CD4-positive, alpha-beta T cell treated with Interleukin-4 for 4 hours (primary cell): Measurements from ENCODE around the gene ABCA1.
"Not testable (repeated sequence)": the region's sequence is repeated elsewhere in the genome, so short reads cannot be mapped to it uniquely, and the experiment has no call there.

ENCODE experiments used
- DNase-seq: peaks from one replicate; pipeline ENCODE4 v3.0.0-alpha.2; 2020

ABCA1 gene, protein sequence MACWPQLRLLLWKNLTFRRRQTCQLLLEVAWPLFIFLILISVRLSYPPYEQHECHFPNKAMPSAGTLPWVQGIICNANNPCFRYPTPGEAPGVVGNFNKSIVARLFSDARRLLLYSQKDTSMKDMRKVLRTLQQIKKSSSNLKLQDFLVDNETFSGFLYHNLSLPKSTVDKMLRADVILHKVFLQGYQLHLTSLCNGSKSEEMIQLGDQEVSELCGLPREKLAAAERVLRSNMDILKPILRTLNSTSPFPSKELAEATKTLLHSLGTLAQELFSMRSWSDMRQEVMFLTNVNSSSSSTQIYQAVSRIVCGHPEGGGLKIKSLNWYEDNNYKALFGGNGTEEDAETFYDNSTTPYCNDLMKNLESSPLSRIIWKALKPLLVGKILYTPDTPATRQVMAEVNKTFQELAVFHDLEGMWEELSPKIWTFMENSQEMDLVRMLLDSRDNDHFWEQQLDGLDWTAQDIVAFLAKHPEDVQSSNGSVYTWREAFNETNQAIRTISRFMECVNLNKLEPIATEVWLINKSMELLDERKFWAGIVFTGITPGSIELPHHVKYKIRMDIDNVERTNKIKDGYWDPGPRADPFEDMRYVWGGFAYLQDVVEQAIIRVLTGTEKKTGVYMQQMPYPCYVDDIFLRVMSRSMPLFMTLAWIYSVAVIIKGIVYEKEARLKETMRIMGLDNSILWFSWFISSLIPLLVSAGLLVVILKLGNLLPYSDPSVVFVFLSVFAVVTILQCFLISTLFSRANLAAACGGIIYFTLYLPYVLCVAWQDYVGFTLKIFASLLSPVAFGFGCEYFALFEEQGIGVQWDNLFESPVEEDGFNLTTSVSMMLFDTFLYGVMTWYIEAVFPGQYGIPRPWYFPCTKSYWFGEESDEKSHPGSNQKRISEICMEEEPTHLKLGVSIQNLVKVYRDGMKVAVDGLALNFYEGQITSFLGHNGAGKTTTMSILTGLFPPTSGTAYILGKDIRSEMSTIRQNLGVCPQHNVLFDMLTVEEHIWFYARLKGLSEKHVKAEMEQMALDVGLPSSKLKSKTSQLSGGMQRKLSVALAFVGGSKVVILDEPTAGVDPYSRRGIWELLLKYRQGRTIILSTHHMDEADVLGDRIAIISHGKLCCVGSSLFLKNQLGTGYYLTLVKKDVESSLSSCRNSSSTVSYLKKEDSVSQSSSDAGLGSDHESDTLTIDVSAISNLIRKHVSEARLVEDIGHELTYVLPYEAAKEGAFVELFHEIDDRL (N-terminal part only)

DNA sequence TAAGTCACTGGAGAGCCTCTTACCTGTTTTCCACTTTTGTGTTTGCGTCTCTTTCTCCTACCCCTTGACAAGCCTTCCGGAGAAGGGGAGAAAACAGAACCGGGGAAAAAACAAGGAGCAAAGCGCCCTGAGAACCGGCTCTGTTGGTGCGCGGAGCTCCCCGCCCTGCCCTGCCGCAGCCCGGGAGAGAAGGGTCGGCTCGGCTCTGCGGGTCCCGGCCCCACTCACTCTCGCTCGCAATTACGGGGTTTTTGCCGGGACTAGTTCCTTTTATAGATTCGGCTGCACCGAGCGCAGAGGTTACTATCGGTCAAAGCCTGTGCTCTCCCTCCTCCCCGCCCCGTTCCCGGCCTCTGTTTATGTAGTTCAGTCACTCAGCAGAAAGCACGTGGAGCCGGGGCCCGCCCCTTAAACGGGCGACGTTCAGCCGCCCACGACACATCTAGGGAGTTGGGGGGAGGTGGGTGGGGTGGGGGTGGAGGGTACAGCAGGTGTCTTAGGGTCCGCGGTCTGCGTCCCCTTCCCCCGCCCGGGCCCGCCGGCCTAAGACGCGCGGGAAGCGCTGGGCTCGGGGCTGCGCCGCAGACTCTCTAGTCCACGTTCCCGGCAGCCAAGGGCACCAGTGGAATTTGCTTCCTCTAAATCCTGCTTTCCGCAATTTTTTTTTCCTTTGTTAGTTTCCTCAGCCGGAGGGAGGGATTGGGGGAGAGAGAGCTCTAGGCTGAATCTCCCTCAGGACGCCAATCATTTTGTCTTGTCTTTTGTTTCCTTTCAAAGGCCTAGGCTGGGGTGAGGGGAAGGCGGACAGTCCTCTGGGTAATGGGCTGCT lies at the start of gene ABCA1:
Gene ABCA1 (minus strand): TSS at position 244 of the 829 bp plus-strand sequence. CDS start 24,476 bp downstream, outside the sequence.
- peak; percentile 62 for DNase-seq

DNA sequence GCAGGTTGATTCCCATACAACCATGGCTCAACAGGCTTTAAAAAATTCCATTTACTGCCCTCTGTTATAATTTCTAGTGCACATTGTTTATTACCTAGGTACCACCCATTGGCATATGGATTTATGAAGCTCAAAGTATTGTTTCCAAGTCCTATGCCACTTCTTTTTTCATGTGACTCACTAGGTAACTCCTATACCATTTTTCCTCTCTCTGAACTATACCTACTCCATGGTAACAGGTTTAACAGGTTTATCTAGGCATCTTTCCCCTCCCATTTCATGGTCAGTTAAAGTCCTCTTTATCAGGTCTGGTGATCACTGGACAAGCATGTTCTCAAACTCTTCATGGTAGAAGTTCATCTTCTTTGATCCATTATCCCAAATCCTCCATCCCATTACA lies 49.6 kb upstream of the ABCA1 start:
- DNase-seq, result no peak

DNA sequence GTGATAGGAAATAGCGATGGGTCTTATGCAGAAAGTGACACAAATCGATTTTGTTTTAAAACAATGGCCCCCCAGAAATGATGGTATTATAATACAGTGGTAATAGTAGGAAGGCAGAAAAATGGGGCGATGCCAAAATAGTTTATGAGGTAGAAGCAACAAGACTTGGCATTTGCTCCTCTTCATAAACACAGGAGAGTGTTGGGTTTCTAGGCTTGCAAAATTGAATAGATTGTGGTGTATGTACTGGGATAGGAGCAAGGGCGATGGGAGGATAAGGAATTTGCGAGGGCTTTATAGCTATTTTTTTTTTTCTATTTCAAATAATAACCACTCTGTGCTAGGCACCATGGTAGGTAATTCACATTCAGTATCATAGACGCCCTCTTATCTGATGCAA lies 49.2 kb upstream of the ABCA1 start:
- no peak for DNase-seq

DNA sequence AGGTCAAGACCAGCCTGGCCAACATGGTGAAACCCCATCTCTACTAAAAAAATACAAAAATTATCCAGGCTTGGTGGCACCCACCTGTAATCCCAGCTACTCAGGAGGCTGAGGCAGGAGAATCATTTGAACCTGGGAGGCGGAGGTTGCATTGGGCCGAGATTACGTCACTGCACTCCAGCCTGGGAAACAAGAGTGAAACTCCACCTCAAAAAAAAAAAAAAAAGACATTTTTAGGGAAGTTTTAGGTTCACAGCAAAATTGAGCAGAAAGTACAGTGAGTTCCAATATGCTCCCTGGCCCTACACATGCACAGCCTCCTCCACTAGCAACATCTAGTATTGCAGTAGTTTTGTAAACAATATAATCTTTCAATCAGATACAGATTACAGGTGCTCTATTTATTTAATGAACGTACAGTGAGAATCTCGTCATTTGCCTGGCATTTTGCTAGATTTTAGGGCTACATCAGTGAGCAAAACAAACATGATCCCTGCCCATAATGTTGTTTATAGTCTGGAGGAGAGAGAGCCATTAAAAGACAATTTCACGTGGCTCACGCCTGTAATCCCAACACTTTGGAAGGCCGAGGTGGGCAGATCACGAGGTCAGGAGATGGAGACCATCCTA lies 48.1 kb upstream of the ABCA1 start:
- not testable (repeated sequence) for DNase-seq

DNA sequence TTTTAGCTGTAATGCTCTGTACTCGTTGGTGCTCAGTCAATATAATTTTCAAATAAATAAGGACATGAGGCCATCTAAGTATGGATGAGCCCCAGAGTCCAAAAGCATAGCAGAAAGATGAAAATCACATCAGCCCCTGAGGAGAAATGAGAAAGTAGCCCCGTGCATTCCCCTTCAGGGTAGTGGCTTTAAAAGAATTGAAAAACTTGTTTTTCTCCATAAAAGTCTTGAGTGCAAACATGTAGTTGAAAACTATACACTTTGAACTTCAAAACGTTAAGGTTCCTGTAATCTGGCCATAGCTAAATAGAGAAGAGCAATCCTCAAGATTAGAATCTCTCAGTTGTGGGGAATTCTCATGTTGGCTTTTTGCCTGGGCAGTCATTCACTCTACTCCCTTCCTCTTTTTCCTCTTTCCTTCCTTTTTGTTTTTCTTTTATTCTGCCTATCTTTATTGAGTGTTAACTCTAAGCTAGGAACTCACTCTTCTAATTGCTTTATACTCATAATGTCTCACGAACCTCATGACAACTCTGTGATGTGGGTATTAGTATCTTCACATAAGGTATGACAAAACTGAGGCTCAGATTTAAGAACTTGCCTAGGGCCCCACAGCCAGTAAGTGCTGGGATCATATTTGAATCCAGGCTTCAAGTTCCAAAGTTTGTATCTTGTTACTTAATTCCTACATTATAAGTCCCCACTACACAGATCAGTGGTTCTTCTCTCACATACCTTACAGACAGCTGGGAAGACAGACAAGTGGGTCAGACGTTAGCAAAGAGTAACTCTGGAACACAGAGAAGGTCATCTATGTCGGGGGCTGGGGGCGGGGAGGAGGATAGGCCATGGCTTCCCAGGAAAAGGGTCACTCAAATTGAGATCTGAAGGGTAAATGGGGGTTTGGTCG lies 46.4 kb upstream of the ABCA1 start:
- DNase-seq, result no peak

DNA sequence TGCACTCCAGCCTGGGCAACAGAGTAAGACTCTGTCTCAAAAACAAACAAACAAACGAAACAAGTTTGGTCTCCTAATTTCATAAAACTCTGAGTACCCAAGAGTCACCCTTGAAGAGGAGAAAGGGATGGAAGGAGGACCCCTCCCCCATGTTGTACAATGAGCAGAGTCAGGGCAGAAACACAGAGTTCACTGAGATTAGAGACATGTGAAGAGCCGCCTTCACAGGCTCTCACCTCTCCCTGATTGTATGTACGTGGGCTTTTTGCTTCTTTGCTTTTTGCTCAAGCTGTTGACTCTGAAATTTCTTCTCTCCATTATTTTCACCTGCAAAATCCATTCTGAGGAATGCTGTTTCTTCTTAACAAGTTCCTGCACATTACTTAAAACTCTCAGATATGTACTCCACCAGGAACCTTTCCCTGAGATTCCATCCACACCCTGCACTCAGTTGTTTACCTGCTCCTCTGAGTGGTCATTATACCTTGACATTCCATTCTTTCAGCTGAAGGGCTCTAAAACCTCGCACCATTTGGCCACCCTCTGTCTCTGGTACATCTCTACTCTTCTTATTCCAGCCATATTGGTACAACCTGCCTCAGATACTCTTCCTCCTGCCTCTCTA lies 44.4 kb upstream of the ABCA1 start:
- DNase-seq, result no peak

DNA sequence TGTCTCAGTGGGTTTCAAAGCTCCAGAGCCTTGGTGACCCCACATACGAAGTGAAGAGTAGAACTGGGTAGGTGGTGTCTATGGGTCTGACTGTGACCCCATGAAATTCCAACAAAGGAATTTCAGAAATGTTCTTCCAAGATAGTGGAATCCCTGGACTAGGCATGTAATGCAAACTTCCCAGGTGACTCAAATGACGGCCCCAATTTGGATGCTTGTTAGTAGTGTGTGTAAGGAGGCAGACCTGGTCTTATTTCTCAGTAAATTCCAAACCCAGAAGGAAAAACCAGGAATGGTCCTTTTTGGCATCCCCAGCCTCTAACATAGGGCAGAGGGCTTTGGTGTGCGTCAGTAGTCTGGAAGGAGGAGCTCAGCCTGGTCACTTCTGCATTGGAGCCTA lies 43.6 kb upstream of the ABCA1 start:
- no peak for DNase-seq

DNA sequence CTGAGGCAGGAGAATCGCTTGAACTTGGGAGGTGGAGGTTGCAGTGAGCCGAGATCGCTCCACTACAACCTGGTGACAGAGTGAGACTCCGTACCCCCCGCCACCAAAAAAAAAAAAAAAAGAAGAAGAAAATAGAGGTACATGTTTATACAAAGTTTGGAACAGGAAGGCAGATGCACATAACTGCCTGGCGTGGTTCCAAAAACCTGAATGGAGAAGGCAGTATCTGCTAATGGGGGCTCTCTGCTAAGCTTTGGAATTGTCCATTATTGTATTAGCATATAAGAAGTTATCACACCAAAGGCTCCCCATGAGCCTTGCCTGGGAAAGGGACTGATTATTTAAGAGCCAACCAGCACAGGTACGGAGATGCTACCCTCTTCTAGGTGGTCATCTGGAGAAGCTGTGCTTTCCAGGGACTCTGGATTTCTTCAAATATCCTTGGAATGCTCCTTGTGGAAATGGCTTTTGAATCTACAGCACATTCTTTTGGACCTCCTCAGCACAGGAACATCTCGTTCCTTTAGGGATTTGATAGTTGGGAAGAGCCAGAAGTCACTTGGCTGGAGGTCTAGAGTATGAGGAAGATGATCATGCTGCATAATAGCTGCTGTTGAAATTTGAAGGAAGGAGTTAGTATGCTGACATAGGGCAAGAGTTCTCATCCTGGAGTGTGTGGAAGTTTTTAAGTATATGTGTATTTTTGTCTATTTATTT lies 42.5 kb upstream of the ABCA1 start:
- no peak for DNase-seq

DNA sequence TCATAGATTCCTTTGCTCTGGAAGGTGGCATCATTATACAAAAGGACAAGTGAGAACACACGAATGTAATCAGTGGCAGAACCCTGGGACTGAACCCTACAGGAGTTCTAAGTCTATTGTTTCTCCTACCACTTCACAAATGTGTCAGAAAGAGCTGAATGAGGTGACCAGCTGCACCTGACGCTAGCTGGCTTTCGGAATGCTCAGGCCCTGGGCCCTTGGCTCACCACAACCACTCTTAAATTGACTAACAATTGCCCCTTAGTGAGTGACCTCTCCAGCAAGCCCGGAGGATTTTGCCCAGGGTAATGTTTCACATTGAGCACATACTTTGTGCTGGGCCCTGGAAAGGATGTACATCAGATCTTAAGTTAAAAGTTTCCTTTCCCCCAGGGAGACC lies 41.2 kb upstream of the ABCA1 start:
- no peak for DNase-seq

DNA sequence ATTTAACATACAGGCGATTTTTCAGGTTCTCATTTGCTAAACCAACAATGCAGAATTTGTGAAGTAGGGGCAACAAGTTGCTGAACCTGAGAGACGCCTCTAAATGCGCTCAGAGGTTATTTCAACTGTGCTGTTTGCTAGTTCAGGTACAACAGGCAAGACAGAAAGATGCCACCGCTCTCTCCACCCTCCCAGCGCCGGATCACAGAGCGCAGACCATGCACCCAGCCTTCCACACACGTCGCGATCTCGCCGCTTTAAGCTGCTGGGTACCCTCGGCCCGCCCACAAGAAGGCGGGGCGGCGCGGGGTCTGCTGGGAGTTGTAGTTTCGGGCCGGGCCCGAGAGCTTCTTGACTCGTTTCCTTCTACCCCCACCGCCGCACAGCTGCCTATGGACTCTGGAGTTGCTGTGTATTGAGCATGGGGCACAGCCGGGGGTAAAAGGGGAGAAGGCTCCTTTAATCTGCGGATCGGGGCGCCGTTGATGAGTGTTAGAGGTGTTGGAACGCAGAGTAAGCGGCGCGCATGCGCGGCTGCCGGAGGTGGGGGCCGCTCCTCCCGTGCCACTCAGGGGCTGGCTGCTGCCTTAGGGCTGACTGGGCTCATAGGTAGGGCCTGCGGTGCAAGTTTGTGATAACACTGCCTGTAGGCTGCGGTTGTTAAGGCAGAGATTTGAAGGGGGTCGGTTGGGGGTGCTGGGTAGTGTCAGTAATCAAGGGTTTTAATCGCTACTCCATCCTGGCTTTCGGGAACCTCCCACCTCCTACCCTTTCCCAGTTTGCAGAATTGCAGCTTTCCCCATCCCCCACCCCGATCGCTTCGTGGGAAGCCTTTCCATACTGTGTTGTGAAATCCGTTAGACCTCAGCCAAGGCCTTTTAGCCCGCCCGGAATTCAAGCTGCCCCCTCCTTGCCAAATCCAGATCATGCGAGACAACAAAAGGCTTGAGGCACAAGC lies 40.3 kb upstream of the ABCA1 start:
- DNase-seq, result peak; percentile 82

DNA sequence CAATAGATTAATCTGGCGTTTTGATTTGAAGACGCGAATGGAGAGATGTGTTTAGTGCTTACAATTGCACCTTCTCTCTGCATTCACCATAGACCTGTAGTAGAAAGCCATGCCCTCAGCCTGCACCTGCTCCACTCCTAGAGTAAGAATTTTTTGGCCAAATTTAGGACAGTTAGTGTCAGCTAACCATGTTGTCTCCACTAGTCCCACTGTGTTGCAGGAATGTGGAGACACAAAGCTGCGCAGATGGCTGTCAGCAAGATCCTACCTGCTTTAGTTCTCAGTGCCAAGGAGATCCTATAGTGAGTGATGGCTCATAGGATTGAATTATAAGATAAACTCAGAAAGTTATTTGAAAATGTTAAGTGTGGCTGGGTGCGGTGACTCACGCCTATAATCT lies 35.1 kb upstream of the ABCA1 start:
- no peak for DNase-seq

DNA sequence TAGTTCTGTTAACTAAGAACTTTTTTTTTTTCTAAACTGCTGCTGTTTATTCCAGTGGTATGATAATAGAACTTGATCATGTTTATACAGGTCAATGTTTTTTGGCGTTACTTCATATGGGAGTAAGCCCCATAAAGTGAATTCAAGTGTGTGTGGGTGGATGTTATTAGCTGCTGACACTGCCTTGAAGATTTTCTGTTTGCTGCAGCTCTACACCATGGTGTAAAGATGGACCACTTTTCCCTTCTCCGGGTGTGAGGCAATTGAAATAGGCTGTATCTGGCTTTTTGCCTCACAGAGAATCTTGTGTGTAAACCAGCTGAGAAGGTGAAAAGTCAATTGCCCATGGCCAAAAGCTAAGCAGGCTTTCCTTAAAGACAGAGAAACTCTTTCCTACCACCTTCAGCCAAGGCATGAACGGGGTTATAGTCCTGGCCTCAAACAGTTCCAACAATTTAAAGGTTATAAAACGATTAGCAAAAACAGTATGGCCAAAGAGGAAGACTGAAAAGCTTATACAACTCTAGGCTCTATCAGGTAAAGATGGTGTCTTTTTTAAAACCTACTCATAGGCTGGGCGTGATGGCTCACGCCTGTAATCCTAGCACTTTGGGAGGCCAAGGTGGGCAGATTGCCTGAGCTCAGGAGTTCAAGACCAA lies 33.9 kb upstream of the ABCA1 start:
- no peak for DNase-seq

DNA sequence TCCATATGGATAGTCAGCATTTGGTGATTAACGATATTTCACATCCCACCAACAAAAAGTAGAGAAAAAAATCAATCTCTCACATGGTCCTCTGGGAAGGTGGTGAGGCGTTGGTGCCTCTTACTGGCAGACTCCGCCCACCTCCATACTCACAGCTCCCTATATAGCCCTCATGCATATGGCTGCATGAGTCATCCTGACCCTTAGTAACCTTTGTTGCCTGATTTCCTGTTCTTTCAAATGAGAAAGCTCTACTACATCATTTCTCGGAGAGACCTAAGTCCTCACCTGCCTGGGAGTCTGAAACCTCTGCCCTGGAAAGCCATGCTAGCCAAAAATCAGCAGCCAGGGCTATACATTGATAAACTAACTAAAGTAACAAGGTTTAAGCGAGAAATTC lies 33.3 kb upstream of the ABCA1 start:
- DNase-seq, result peak; percentile 62

DNA sequence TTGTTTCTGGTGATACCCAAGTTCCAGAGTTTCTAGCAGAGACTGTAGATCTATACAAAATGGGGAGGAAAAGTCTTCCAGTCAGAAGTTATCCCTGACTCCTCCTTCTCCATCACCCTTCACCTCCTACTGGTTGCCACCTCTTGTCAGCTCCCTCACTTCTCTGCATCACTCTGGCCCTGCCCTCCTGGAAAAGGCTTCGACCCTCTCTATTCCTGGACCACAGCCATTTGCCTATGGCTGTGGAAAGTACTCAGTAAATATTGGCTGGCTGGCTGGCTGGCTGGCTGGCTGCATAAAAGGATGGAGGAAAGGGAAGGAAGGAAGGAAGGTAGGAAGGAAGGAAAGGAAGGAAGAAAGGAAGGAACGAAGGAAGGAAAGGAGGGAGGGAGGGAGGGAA lies 32.7 kb upstream of the ABCA1 start:
- no peak for DNase-seq

DNA sequence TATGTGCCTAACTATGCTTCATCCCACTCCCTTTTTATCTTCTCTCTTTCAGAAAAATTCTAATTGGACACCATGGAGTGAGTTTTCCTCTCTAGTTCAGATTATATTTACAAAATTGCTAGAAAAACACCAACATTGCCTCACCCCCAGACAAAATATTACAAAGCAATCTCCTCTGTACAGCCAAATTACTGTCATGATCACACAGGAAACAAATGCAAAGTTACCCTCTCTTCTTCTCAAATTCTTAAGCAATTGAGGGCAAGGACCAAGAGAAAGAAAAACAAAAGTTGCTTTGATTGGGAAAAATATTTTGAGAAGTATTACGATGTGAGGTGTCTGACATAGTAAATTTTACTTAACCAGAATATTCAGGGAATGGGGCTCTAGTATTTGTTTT lies 30.8 kb upstream of the ABCA1 start:
- no peak for DNase-seq

DNA sequence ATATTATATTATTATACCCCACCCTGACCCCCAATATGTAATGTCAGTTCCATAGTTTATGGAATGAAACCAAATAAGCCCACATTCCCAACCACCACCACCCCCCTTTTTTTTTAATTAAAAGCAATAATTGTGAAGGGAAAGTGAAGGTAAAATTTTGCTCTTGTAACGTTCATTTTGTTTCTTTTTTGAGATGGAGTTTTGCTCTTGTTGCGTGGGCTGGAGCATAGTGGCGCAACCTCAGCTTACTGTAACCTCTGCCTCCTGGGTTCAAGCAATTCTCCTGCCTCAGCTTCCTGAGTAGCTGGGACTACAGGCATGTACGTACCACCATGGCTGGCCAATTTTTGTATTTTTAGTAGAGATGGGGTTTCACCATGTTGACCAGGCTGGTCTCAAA lies 30.1 kb upstream of the ABCA1 start:
- not testable (repeated sequence) for DNase-seq

DNA sequence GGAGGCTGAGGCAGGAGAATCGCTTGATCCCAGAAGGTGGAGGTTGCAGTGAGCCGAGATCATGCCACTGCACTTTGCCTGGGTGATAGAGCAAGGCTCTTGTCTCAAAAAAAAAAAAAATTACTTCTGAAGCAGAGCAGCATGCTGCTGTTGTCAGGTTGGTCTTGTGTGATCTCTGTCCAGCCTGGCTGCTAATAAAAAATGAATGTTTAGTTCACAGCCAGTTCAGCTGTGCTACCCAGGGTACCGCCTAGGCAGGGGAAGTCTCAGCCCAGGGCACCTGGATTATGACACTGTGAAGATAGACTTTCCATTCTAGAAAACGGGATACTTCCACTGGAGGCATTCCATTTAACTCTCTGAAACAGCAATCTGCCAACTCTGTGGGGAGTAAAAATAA lies 23.5 kb upstream of the ABCA1 start:
- no peak for DNase-seq

DNA sequence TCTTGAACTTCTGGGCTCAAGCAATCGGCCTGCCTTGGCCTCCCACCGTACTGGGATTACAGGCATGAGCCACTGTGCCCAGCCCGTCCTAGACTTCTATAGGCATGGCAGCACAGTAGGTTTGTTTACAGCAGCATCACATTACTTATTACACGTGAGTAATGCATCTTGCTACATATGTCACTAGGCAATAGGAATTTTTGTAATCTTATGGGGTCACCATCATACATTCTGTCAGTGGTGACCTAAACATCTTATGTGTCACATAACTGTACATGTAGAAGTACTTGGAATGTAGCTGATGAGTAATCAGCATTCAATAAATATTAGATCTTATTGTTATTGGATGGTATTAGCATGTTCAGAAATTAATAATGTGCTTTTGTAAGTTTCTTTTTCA lies 22.9 kb upstream of the ABCA1 start:
- no peak for DNase-seq
